HEK293 (cell line): ENCODE results near the gene VRTN.
A peak's percentile ranks its signal among the peaks of the same experiment; 100 is the strongest.

Experiments
- BCL11B ChIP-seq: fragments of 450-650 bp; formaldehyde crosslinking; IDR thresholded peaks from 2 replicates; pipeline ENCODE4 v1.5.1; 2016; ENCODE audit warnings: low read depth, missing biosample characterization, missing genetic modification characterization
- KLF8 ChIP-seq: fragments of 450-650 bp; formaldehyde crosslinking; IDR thresholded peaks from 2 replicates; pipeline ENCODE4 v1.5.1; 2016; ENCODE audit warnings: missing biosample characterization, missing genetic modification characterization
- PRDM1 ChIP-seq: fragments of 450-650 bp; formaldehyde crosslinking; IDR thresholded peaks from 2 replicates; pipeline ENCODE4; 2016; ENCODE audit warnings: missing biosample characterization, missing genetic modification characterization
- RBAK ChIP-seq: fragments of 450-650 bp; formaldehyde crosslinking; IDR thresholded peaks from 2 replicates; pipeline ENCODE4 v1.5.1; 2016; ENCODE audit warnings: missing biosample characterization, missing genetic modification characterization
- TRIM28 ChIP-seq: IDR thresholded peaks from 2 replicates; pipeline ENCODE4 v1.6.1; 2011; ENCODE audit warnings: low read length, control low read depth, borderline replicate concordance
- ZBTB8A ChIP-seq: fragments of 450-650 bp; formaldehyde crosslinking; IDR thresholded peaks from 2 replicates; pipeline ENCODE4 v1.5.1; 2016; ENCODE audit warnings: missing biosample characterization, missing genetic modification characterization
- ZEB2 ChIP-seq: fragments of 450-650 bp; formaldehyde crosslinking; IDR thresholded peaks from 2 replicates; pipeline ENCODE4 v1.5.1; 2016; ENCODE audit warnings: missing biosample characterization, missing genetic modification characterization
- ZNF335 ChIP-seq: fragments of 450-650 bp; formaldehyde crosslinking; conservative IDR thresholded peaks from 2 replicates; pipeline ENCODE4 v1.5.1; 2016; ENCODE audit warnings: missing biosample characterization, missing genetic modification characterization
- ZNF362 ChIP-seq: fragments of 450-650 bp; formaldehyde crosslinking; IDR thresholded peaks from 2 replicates; pipeline ENCODE4 v1.5.1; 2016; ENCODE audit warnings: missing biosample characterization, missing genetic modification characterization
- ZNF398 ChIP-seq: fragments of 450-650 bp; formaldehyde crosslinking; IDR thresholded peaks from 2 replicates; pipeline ENCODE4 v1.5.1; 2017; ENCODE audit warnings: missing biosample characterization, missing genetic modification characterization
- ZNF404 ChIP-seq: fragments of 450-650 bp; formaldehyde crosslinking; IDR thresholded peaks from 2 replicates; pipeline ENCODE4 v1.5.1; 2017; ENCODE audit warnings: missing biosample characterization, missing genetic modification characterization
- ZNF488 ChIP-seq: fragments of 450-650 bp; formaldehyde crosslinking; IDR thresholded peaks from 2 replicates; pipeline ENCODE4 v1.5.1; 2016; ENCODE audit warnings: missing biosample characterization, missing genetic modification characterization
- ZNF521 ChIP-seq: fragments of 450-650 bp; formaldehyde crosslinking; IDR thresholded peaks from 2 replicates; pipeline ENCODE4 v1.5.1; 2017; ENCODE audit warnings: missing biosample characterization, mild to moderate bottlenecking, missing genetic modification characterization
- ZNF560 ChIP-seq: fragments of 450-650 bp; formaldehyde crosslinking; IDR thresholded peaks from 2 replicates; pipeline ENCODE4 v1.5.1; 2017; ENCODE audit warnings: missing biosample characterization, missing genetic modification characterization, borderline replicate concordance
- ZNF610 ChIP-seq: fragments of 450-650 bp; formaldehyde crosslinking; IDR thresholded peaks from 2 replicates; pipeline ENCODE4 v1.5.1; 2016; ENCODE audit warnings: missing biosample characterization, missing genetic modification characterization, borderline replicate concordance
- ZNF76 ChIP-seq: fragments of 450-650 bp; formaldehyde crosslinking; IDR thresholded peaks from 2 replicates; pipeline ENCODE4; 2016; ENCODE audit warnings: low read depth, missing biosample characterization, missing genetic modification characterization, borderline replicate concordance
- ZNF768 ChIP-seq: fragments of 450-650 bp; formaldehyde crosslinking; IDR thresholded peaks from 2 replicates; pipeline ENCODE4 v1.5.1; 2018; ENCODE audit warnings: missing biosample characterization, mild to moderate bottlenecking, missing genetic modification characterization
- ZNF777 ChIP-seq: fragments of 450-650 bp; formaldehyde crosslinking; IDR thresholded peaks from 2 replicates; pipeline ENCODE4 v1.5.1; 2017; ENCODE audit warnings: missing biosample characterization, missing genetic modification characterization, borderline replicate concordance
- ZNF785 ChIP-seq: fragments of 450-650 bp; formaldehyde crosslinking; IDR thresholded peaks from 2 replicates; pipeline ENCODE4 v1.5.1; 2016; ENCODE audit warnings: missing biosample characterization, missing genetic modification characterization
- ZNF830 ChIP-seq: fragments of 450-650 bp; IDR thresholded peaks from 2 replicates; pipeline ENCODE4 v1.5.0; 2018; ENCODE audit warnings: missing biosample characterization, missing genetic modification characterization, low read depth, mild to moderate bottlenecking, moderate library complexity
- ZSCAN4 ChIP-seq: fragments of 450-650 bp; formaldehyde crosslinking; IDR thresholded peaks from 2 replicates; pipeline ENCODE4 v1.5.1; 2017; ENCODE audit warnings: missing biosample characterization, missing genetic modification characterization
- ZSCAN5A ChIP-seq: fragments of 450-650 bp; formaldehyde crosslinking; IDR thresholded peaks from 2 replicates; pipeline ENCODE4 v1.5.1; 2016; ENCODE audit warnings: missing biosample characterization, missing genetic modification characterization
- TF ChIP-seq, protein P1 (sequence below): IDR thresholded peaks from 2 replicates; pipeline ENCODE4 v1.6.1; 2011; ENCODE audit warnings: mild to moderate bottlenecking, low read depth, low read length, borderline replicate concordance
- TF ChIP-seq, protein P2 (sequence below): fragments of 450-650 bp; formaldehyde crosslinking; conservative IDR thresholded peaks from 2 replicates; pipeline ENCODE4 v1.5.1; 2016; ENCODE audit warnings: low read depth, missing biosample characterization, missing genetic modification characterization

Gene VRTN

DNA sequence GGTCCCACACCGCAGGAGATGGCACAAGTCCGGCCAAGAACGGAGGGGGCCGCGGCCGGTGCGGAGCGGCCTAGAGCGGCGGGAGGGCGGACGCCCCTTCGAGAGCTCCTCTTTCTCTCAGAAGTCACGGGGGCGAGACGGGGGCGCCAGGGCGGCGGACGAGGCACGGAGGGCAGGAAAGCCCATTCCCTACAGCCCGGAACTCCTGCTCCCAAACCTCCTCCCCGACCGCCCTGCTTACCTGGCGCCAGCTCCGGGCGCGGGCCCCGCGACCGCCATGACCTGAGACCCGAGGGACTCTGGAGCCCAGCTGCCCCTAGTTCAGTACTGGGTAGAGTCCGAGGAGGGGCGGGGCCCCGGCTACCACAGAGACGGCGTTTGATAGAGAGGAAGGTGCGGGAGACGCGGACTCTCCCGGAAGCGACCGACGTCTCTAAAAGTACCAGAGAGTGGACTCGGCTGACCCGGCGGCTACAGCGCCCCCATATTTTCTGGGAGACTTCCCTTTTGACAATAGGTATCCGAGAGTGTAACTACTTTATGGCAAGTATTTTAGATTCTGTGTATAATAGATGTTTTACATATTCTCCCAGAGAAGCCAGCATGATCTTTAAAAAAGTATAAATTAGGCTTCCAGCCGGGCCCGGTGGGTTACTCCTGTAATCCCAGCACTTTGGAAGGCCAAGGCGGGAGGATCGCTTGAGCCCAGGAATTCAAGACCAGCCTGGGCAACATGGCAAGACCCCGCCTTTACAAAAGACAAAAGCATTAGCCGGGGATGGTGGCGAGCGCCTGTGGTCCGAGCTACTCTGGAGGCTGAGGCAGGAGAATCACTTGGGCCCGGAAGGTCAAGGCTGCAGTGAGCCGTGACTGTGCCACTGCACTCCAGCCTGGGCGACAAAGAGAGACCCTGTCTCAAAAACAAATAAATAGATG is 45.4 kb upstream of the VRTN start, which contains the start of gene ABCD4 (continued):
- TF ChIP-seq ZNF362 (tag by site-specific recombination) (no peak), ZNF335 (tag by site-specific recombination) (peak; percentile 58), ZNF76 (tag by site-specific recombination) (peak; percentile 58; the same call in 1 of the 2 replicates), KLF8 (tag by site-specific recombination) (peak; percentile 80), ZNF777 (peak; percentile 74; the same call in 1 of the 2 replicates), ZNF488 (tag by site-specific recombination) (no peak), ZNF830 (tag by site-specific recombination) (no peak), ZNF610 (tag by site-specific recombination) (0 out of 2 replicates have a peak, but pooled peaks have one; percentile 55), ZNF785 (tag by site-specific recombination) (no peak), ZSCAN5A (tag by site-specific recombination) (no peak), ZNF768 (tag by site-specific recombination) (no peak), TRIM28 (peak; percentile 34; the same call in 1 of the 2 replicates), RBAK (no peak), ZSCAN4 (tag by site-specific recombination) (no peak), ZEB2 (tag by site-specific recombination) (peak; percentile 54; the same call in 1 of the 2 replicates), ZNF404 (tag by site-specific recombination) (no peak), ZNF398 (tag by site-specific recombination) (peak; percentile 38; the same call in 1 of the 2 replicates), ZBTB8A (tag by site-specific recombination) (peak; percentile 61), PRDM1 (tag by site-specific recombination) (no peak), BCL11B (tag by site-specific recombination) (no peak), ZNF521 (tag by site-specific recombination) (no peak), ZNF560 (tag by site-specific recombination) (no peak)
- TF ChIP-seq, protein P1, sequence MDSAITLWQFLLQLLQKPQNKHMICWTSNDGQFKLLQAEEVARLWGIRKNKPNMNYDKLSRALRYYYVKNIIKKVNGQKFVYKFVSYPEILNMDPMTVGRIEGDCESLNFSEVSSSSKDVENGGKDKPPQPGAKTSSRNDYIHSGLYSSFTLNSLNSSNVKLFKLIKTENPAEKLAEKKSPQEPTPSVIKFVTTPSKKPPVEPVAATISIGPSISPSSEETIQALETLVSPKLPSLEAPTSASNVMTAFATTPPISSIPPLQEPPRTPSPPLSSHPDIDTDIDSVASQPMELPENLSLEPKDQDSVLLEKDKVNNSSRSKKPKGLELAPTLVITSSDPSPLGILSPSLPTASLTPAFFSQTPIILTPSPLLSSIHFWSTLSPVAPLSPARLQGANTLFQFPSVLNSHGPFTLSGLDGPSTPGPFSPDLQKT: no peak
- TF ChIP-seq, protein P2, sequence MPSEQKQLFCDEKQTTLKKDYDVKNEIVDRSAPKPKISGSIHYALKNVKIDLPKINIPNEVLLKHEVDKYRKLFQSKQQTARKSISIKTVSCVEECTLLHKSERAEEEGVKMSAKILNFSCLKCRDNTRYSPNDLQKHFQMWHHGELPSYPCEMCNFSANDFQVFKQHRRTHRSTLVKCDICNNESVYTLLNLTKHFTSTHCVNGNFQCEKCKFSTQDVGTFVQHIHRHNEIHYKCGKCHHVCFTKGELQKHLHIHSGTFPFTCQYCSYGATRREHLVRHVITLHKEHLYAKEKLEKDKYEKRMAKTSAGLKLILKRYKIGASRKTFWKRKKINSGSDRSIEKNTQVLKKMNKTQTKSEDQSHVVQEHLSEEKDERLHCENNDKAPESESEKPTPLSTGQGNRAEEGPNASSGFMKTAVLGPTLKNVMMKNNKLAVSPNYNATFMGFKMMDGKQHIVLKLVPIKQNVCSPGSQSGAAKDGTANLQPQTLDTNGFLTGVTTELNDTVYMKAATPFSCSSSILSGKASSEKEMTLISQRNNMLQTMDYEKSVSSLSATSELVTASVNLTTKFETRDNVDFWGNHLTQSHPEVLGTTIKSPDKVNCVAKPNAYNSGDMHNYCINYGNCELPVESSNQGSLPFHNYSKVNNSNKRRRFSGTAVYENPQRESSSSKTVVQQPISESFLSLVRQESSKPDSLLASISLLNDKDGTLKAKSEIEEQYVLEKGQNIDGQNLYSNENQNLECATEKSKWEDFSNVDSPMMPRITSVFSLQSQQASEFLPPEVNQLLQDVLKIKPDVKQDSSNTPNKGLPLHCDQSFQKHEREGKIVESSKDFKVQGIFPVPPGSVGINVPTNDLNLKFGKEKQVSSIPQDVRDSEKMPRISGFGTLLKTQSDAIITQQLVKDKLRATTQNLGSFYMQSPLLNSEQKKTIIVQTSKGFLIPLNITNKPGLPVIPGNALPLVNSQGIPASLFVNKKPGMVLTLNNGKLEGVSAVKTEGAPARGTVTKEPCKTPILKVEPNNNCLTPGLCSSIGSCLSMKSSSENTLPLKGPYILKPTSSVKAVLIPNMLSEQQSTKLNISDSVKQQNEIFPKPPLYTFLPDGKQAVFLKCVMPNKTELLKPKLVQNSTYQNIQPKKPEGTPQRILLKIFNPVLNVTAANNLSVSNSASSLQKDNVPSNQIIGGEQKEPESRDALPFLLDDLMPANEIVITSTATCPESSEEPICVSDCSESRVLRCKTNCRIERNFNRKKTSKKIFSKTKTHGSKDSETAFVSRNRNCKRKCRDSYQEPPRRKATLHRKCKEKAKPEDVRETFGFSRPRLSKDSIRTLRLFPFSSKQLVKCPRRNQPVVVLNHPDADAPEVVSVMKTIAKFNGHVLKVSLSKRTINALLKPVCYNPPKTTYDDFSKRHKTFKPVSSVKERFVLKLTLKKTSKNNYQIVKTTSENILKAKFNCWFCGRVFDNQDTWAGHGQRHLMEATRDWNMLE (tag by site-specific recombination): peak; percentile 76
